Fibroblast of lung (primary cell): Measurements from ENCODE around the gene ZNF644.
"Not testable (repeated sequence)": the region's sequence is repeated elsewhere in the genome, so short reads cannot be mapped to it uniquely, and the experiment has no call there.

Experiments used
- EZH2 ChIP-seq: IDR thresholded peaks from 2 replicates; pipeline ENCODE4 v1.5.1; 2012; ENCODE audit warnings: low read length, control low read depth, mild to moderate bottlenecking; ENCODE audit errors: missing control alignments
- TF ChIP-seq, protein P1 (sequence below), 2 donors: IDR thresholded peaks in 1 of 2; conservative IDR thresholded peaks in 1 of 2; 1 replicate in 1 of 2; 2 replicates in 1 of 2; pipeline ENCODE4 v1.5.1; 2011 to 2012; ENCODE audit warnings: low read length in 2 of 2, control low read depth in 1 of 2, inconsistent platforms in 1 of 2, low read depth in 1 of 2, mild to moderate bottlenecking in 1 of 2

DNA sequence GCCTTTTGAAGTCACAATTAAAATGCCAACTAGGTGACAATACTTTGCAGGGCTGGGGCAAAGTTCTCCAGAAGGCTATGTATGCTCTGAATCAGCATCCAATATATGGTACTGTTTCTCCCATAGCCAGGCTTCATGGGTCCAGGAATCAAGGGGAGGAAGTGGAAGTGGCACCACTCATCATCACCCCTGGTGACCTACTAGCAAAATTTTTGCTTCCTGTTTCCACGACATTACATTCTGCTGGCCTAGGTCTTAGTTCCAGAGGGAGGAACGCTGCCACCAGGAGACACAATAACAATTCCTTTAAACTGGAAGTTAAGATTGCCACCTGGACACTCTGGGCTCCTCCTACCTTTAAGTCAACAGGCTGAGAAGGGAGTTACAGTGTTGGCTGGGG lies 22.9 kb upstream of the ZNF644 start:
- TF ChIP-seq EZH2 = not testable (repeated sequence)
- TF ChIP-seq, protein P1, sequence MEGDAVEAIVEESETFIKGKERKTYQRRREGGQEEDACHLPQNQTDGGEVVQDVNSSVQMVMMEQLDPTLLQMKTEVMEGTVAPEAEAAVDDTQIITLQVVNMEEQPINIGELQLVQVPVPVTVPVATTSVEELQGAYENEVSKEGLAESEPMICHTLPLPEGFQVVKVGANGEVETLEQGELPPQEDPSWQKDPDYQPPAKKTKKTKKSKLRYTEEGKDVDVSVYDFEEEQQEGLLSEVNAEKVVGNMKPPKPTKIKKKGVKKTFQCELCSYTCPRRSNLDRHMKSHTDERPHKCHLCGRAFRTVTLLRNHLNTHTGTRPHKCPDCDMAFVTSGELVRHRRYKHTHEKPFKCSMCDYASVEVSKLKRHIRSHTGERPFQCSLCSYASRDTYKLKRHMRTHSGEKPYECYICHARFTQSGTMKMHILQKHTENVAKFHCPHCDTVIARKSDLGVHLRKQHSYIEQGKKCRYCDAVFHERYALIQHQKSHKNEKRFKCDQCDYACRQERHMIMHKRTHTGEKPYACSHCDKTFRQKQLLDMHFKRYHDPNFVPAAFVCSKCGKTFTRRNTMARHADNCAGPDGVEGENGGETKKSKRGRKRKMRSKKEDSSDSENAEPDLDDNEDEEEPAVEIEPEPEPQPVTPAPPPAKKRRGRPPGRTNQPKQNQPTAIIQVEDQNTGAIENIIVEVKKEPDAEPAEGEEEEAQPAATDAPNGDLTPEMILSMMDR (conservative IDR thresholded peaks at IDR 0.05 in 1 of 2, IDR thresholded peaks at IDR 0.05 in 1 of 2; ENCODE audit: low read depth in 1 of 2, low read length in 2 of 2) = not testable (repeated sequence)
